IMR-90 (cell line): ENCODE measurements around the gene ITM2C. TPM values are rescaled to one million over a fixed set of nuclear protein-coding genes. Genes with fewer than 3 reads are reported as not detected.

Experiments used
- ATAC-seq: fragments of 200-7000 bp; cut with Tn5 transposase; 2 replicates; pipeline ENCODE4 v1.9.1; 2020; ENCODE audit warnings: low read depth, mild to moderate bottlenecking, moderate library complexity
- BruUV-seq: library from RNA; stranded (reverse); fragments of 400-500 nt; replicated peaks from 2 replicates; lab custom pipeline; 2021; lab: Mats Ljungman, UMichigan
- CTCF ChIA-PET: fragments of 300-600 bp; formaldehyde crosslinking; extraction: SDS; loops from one replicate; lab custom pipeline; 2021; ENCODE audit warnings: antibody characterized with exemption; lab: Yijun Ruan, JAX
- POLR2A ChIA-PET: fragments of 300-600 bp; sonication (Branson Sonifier 250); formaldehyde crosslinking; loops from one replicate; lab custom pipeline; 2022; ENCODE audit warnings: antibody characterized with exemption; ENCODE audit not compliant: unreplicated experiment; lab: Charles Lee
- DNase-seq: peaks from one replicate; pipeline ENCODE4 v3.0.0; 2013
- H2AFZ ChIP-seq: replicated peaks from 2 replicates; pipeline ENCODE3; 2013; ENCODE audit warnings: low read length, mild to moderate bottlenecking; ENCODE audit not compliant: poor library complexity
- H2AK5ac ChIP-seq: 2 replicates; pipeline ENCODE4 v1.6.1; 2013; ENCODE audit warnings: low read depth, low read length, inconsistent platforms
- H2AK9ac ChIP-seq: replicated peaks from 2 replicates; pipeline ENCODE3; 2013; ENCODE audit warnings: mild to moderate bottlenecking, low read depth, low read length, moderate library complexity; ENCODE audit not compliant: poor library complexity
- H2BK120ac ChIP-seq: 2 replicates; pipeline ENCODE4 v1.6.1; 2013; ENCODE audit warnings: low read depth, low read length, inconsistent platforms
- H2BK15ac ChIP-seq: 3 replicates; pipeline ENCODE4 v1.6.1; 2013; ENCODE audit warnings: low read depth, low read length, inconsistent platforms
- H2BK20ac ChIP-seq: 2 replicates; pipeline ENCODE4 v1.6.1; 2013; ENCODE audit warnings: low read depth, mild to moderate bottlenecking, inconsistent platforms, low read length, moderate library complexity
- H2BK5ac ChIP-seq: 2 replicates; pipeline ENCODE4 v1.6.1; 2013; ENCODE audit warnings: mild to moderate bottlenecking, low read depth, low read length, inconsistent platforms; ENCODE audit not compliant: poor library complexity, severe bottlenecking
- H3K14ac ChIP-seq: replicated peaks from 2 replicates; pipeline ENCODE4 v1.6.1; 2013; ENCODE audit warnings: low read depth, low read length, inconsistent platforms
- H3K18ac ChIP-seq: 2 replicates; pipeline ENCODE4 v1.6.1; 2013; ENCODE audit warnings: low read depth, low read length, control low read depth
- H3K23ac ChIP-seq: 2 replicates; pipeline ENCODE4 v1.6.1; 2013; ENCODE audit warnings: low read depth, low read length, inconsistent platforms
- H3K27ac ChIP-seq: 2 replicates; pipeline ENCODE4 v1.5.1; 2013; ENCODE audit warnings: mild to moderate bottlenecking, control low read depth, low read length; ENCODE audit not compliant: insufficient read depth
- H3K27me3 ChIP-seq: 2 replicates; pipeline ENCODE4 v1.6.1; 2013; ENCODE audit warnings: low read length; ENCODE audit not compliant: control insufficient read depth, insufficient read depth
- H3K36me3 ChIP-seq: 2 replicates; pipeline ENCODE4 v1.6.1; 2013; ENCODE audit warnings: low read length, mixed read lengths; ENCODE audit not compliant: control insufficient read depth, insufficient read depth
- H3K4ac ChIP-seq: 2 replicates; pipeline ENCODE4 v1.6.1; 2013; ENCODE audit warnings: low read depth, low read length, inconsistent platforms
- H3K4me1 ChIP-seq: 2 replicates; pipeline ENCODE4 v1.6.1; 2013; ENCODE audit warnings: low read length, mixed read lengths; ENCODE audit not compliant: control insufficient read depth, insufficient read depth
- H3K4me2 ChIP-seq: 2 replicates; pipeline ENCODE4 v1.6.1; 2013; ENCODE audit warnings: low read depth, mild to moderate bottlenecking, control low read depth, low read length, moderate library complexity
- H3K4me3 ChIP-seq: 2 replicates; pipeline ENCODE4 v1.5.1; 2013; ENCODE audit warnings: low read depth, mild to moderate bottlenecking, control low read depth, low read length, moderate library complexity; ENCODE audit not compliant: insufficient read depth
- H3K56ac ChIP-seq: 2 replicates; pipeline ENCODE4 v1.6.1; 2013; ENCODE audit warnings: low read length, inconsistent platforms; ENCODE audit not compliant: insufficient read depth; ENCODE audit errors: extremely low read depth
- H3K79me1 ChIP-seq, 2 experiments: 2 replicates each; pipeline ENCODE4 v1.6.1; 2013; ENCODE audit warnings: low read length in 2 of 2, inconsistent platforms in 1 of 2, low read depth in 1 of 2
- H3K9ac ChIP-seq: 2 replicates; pipeline ENCODE4 v1.6.1; 2013; ENCODE audit warnings: low read depth, low read length, control low read depth
- H3K9me1 ChIP-seq: 2 replicates; pipeline ENCODE4 v1.6.1; 2013; ENCODE audit warnings: low read length, inconsistent platforms; ENCODE audit not compliant: insufficient read depth
- H3K9me3 ChIP-seq: 2 replicates; pipeline ENCODE4 v1.6.1; 2013; ENCODE audit warnings: low read length; ENCODE audit not compliant: control insufficient read depth, insufficient read depth
- H4K20me1 ChIP-seq: 2 replicates; pipeline ENCODE4 v1.6.1; 2013; ENCODE audit warnings: low read length, inconsistent platforms; ENCODE audit not compliant: insufficient read depth
- H4K5ac ChIP-seq: 2 replicates; pipeline ENCODE4 v1.6.1; 2013; ENCODE audit warnings: mild to moderate bottlenecking, low read depth, low read length, control low read depth
- H4K8ac ChIP-seq, 2 experiments: 2 replicates each; pipeline ENCODE4 v1.6.1; 2013; ENCODE audit warnings: low read depth in 2 of 2, low read length in 2 of 2, control low read depth in 1 of 2, inconsistent platforms in 1 of 2
- H4K91ac ChIP-seq: 2 replicates; pipeline ENCODE4 v1.6.1; 2013; ENCODE audit warnings: low read depth, low read length, inconsistent platforms; ENCODE audit not compliant: insufficient read depth
- CEBPB ChIP-seq: IDR thresholded peaks from 2 replicates; pipeline ENCODE4 v1.6.1; 2012; ENCODE audit warnings: low read depth, low read length, improper control_type of control experiment
- MAFK ChIP-seq: IDR thresholded peaks from 2 replicates; pipeline ENCODE4 v1.6.1; 2012; ENCODE audit warnings: low read depth, low read length, improper control_type of control experiment
- NFE2L2 ChIP-seq: fragments of 150-350 bp; IDR thresholded peaks from 2 replicates; pipeline ENCODE4 v1.6.1; 2016; ENCODE audit warnings: low read depth, mild to moderate bottlenecking, low read length
- POLR2A ChIP-seq: IDR thresholded peaks from 2 replicates; pipeline ENCODE4 v1.6.1; 2012; ENCODE audit warnings: mild to moderate bottlenecking, low read depth, low read length
- RAD21 ChIP-seq: IDR thresholded peaks from 2 replicates; pipeline ENCODE4 v1.6.1; 2012; ENCODE audit warnings: low read length, improper control_type of control experiment
- RCOR1 ChIP-seq: IDR thresholded peaks from 2 replicates; pipeline ENCODE4 v1.6.1; 2012; ENCODE audit warnings: mild to moderate bottlenecking, low read length, improper control_type of control experiment; ENCODE audit not compliant: insufficient replicate concordance
- RFX5 ChIP-seq: IDR thresholded peaks from 2 replicates; pipeline ENCODE4 v1.8.0; 2012; ENCODE audit warnings: low read depth, mild to moderate bottlenecking, low read length, moderate library complexity
- USF2 ChIP-seq: fragments of 150-350 bp; IDR thresholded peaks from 2 replicates; pipeline ENCODE4 v1.6.1; 2017; ENCODE audit warnings: mild to moderate bottlenecking, antibody characterized with exemption, low read length, low read depth
- WGBS, 2 experiments: methylation state at CpG; one replicate each; pipeline versions ENCODE4 v1.1.5 to v1.1.7; 2013; ENCODE audit warnings: missing lambda C conversion rate in 2 of 2; ENCODE audit not compliant: insufficient read length in 1 of 2; ENCODE audit errors: extremely low coverage in 2 of 2; 5-methylcytosine and 5-hydroxymethylcytosine counted together
- dilution Hi-C: fragments of 300-500 bp; cut with HindIII; formaldehyde crosslinking; loops from one replicate; pipeline ENCODE4 v1.14.3; 2018; ENCODE audit warnings: low sequenced_read_pairs; ENCODE audit not compliant: unreplicated experiment
- in situ Hi-C: fragments of 300-500 bp; cut with MboI; formaldehyde crosslinking; loops from 3 replicates; pipeline ENCODE4 v1.14.3; 2019; ENCODE audit warnings: low sequenced_read_pairs, inconsistent platforms, mixed read lengths
- intact Hi-C: fragments of 100-400 bp; cut with micrococcal nuclease; formaldehyde crosslinking; loops from 2 replicates; pipeline ENCODE4 v1.10.0; 2022
- polyA plus RNA-seq, 3 experiments: library from polyadenylated mRNA; depleted of rRNA; stranded (reverse); fragments of >200 nt; gene quantifications; 2 replicates each; pipeline ENCODE4 v1.2.3, GENCODE V29; 2012; ENCODE audit warnings: low replicate concordance in 1 of 3
- total RNA-seq: library from RNA; depleted of rRNA; stranded (reverse); fragments of >200 nt; gene quantifications from 2 replicates; pipeline ENCODE4 v1.2.3, GENCODE V29; 2012

The ITM2C gene
- total and polyA plus RNA-seq, 2 of the 4 experiments (the other 2 are of a cell fraction), result 46.8 to 274 TPM

GRCh38 chr2:230886206-230886605, 21.5 kb downstream of the ITM2C start:
- CTCF ChIA-PET, result interaction anchor here (0.7 kb wide), 1 partner anchor 119 kb away, joined by 3 read pairs; no protein-coding TSS in a partner anchor
- dilution Hi-C loops, result no loop called here

More at GRCh38 chr2:230886206-230886605, 21.5 kb downstream of the ITM2C start:
- H3K18ac ChIP-seq, result no peak overlapping the region
- no peaks in the 10 kb centered on the region; the same call in 1 of the 2 replicates for H3K4me1 ChIP-seq
- no peaks in the 10 kb centered on the region for H3K79me1 ChIP-seq
- no peak overlapping the region for H3K14ac ChIP-seq
- no peak overlapping the region for H3K9ac ChIP-seq
- H3K27ac ChIP-seq, result no peak overlapping the region
- no peaks in the 10 kb centered on the region for H3K36me3 ChIP-seq
- 43% methylated on average over 1 of the region's 5 CpGs; no CpG with 5 or more reads in 1 of the 2 experiments for WGBS, 2 experiments
- H3K9me3 ChIP-seq, result no peaks in the 10 kb centered on the region; the same call in 1 of the 2 replicates
- no peak overlapping the region for H3K4me3 ChIP-seq
- no peak overlapping the region for H3K23ac ChIP-seq
- H3K56ac ChIP-seq, result no peak overlapping the region
- in situ Hi-C loops, result no loop called here
- no peak overlapping the region for H3K4ac ChIP-seq
- H4K20me1 ChIP-seq, result no peaks in the 10 kb centered on the region
- no peak overlapping the region for H3K4me2 ChIP-seq
- H2BK20ac ChIP-seq, result no peak overlapping the region
- H4K5ac ChIP-seq, result no peak overlapping the region
- peak overlapping the region; percentile 63 for H2AFZ ChIP-seq
- no peak overlapping the region for H2AK5ac ChIP-seq
- no peak for ATAC-seq
- no TSS peak for BruUV-seq
- H4K8ac ChIP-seq, result no peak overlapping the region
- DNase-seq, result no peak
- intact Hi-C loops, result no loop called here
- H3K27me3 ChIP-seq, result peaks cover 10% of the 10 kb centered on the region
- TF ChIP-seq CEBPB, result no peak
- TF ChIP-seq RFX5, result no peak
- TF ChIP-seq NFE2L2, result no peak
- TF ChIP-seq RCOR1, result no peak
- TF ChIP-seq MAFK, result no peak
- no peak for TF ChIP-seq RAD21
- TF ChIP-seq USF2, result no peak
- TF ChIP-seq POLR2A, result no peak
- POLR2A ChIA-PET, result no interaction called here
- H2AK9ac ChIP-seq, result no peak overlapping the region
- H4K91ac ChIP-seq, result no peak overlapping the region
- H2BK120ac ChIP-seq, result no peak overlapping the region
- H2BK15ac ChIP-seq, result no peak overlapping the region
- H2BK5ac ChIP-seq, result no peak overlapping the region
- no peaks in the 10 kb centered on the region for H3K9me1 ChIP-seq
